Keratinocyte (primary cell): ENCODE results near the gene NOS1. TPM values are rescaled to one million over a fixed set of nuclear protein-coding genes. Genes with fewer than 3 reads are reported as not detected.
A peak's percentile ranks its signal among the peaks of the same experiment; 100 is the strongest.

Source experiments
- DNase-seq: peaks from one replicate; pipeline ENCODE4 v3.0.0-alpha.2; 2011; ENCODE audit warnings: low read depth, missing footprints, low spot score
- FAIRE-seq: peaks from 2 replicates; lab custom pipeline; 2011; peaks lifted over from hg19 to GRCh38; lab: Jason Lieb, UNC
- H2AFZ ChIP-seq: 2 replicates; pipeline ENCODE4 v1.6.0; 2012; ENCODE audit warnings: low read length, control low read depth, inconsistent platforms; ENCODE audit not compliant: control insufficient read depth
- H3K27ac ChIP-seq: 2 replicates; pipeline ENCODE4 v1.5.1; 2011; ENCODE audit warnings: low read length; ENCODE audit not compliant: control insufficient read depth, insufficient read depth
- H3K27me3 ChIP-seq: 3 replicates; pipeline ENCODE4 v1.6.0; 2011; ENCODE audit warnings: low read length; ENCODE audit not compliant: control insufficient read depth, insufficient read depth; ENCODE audit errors: extremely low read depth
- H3K36me3 ChIP-seq, 2 experiments: 2 replicates in 1 of 2; 3 replicates in 1 of 2; pipeline ENCODE4 v1.5.1; 2011; ENCODE audit warnings: low read length in 2 of 2, mild to moderate bottlenecking in 1 of 2; ENCODE audit not compliant: control insufficient read depth in 2 of 2, insufficient read depth in 2 of 2; ENCODE audit errors: extremely low read depth in 1 of 2
- H3K4me1 ChIP-seq: 3 replicates; pipeline ENCODE4 v1.5.1; 2011; ENCODE audit warnings: low read length; ENCODE audit not compliant: control insufficient read depth, insufficient read depth; ENCODE audit errors: extremely low read depth
- H3K4me2 ChIP-seq: 3 replicates; pipeline ENCODE4 v1.6.0; 2011; ENCODE audit warnings: low read depth, low read length; ENCODE audit not compliant: control insufficient read depth, insufficient read depth; ENCODE audit errors: extremely low read depth
- H3K4me3 ChIP-seq, 3 experiments: fragments of 200-600 bp in 1 of 3; sonication (generic) in 1 of 3; 2 replicates in 2 of 3; 3 replicates in 1 of 3; pipeline ENCODE4 v1.5.1; 2011 to 2016; ENCODE audit warnings: low read length in 3 of 3, mild to moderate bottlenecking in 3 of 3, control low read depth in 2 of 3, inconsistent platforms in 1 of 3, low read depth in 1 of 3, mixed read lengths in 1 of 3, mixed run types in 1 of 3, moderate library complexity in 1 of 3; ENCODE audit not compliant: control insufficient read depth in 2 of 3, insufficient read depth in 2 of 3; ENCODE audit errors: extremely low read depth in 1 of 3
- H3K79me2 ChIP-seq: 2 replicates; pipeline ENCODE4 v1.6.0; 2012; ENCODE audit warnings: low read length; ENCODE audit not compliant: control insufficient read depth, insufficient read depth
- H3K9ac ChIP-seq: 3 replicates; pipeline ENCODE4 v1.6.0; 2011; ENCODE audit warnings: low read length; ENCODE audit not compliant: control insufficient read depth, insufficient read depth; ENCODE audit errors: extremely low read depth
- H3K9me1 ChIP-seq: 3 replicates; pipeline ENCODE4 v1.6.0; 2011; ENCODE audit warnings: low read length; ENCODE audit not compliant: control insufficient read depth, insufficient read depth; ENCODE audit errors: extremely low read depth
- H3K9me3 ChIP-seq: 2 replicates; pipeline ENCODE4 v1.5.1; 2012; ENCODE audit warnings: low read depth, low read length; ENCODE audit not compliant: control insufficient read depth
- H4K20me1 ChIP-seq: 3 replicates; pipeline ENCODE4 v1.6.0; 2011; ENCODE audit warnings: low read length; ENCODE audit not compliant: control insufficient read depth, insufficient read depth; ENCODE audit errors: extremely low read depth
- CTCF ChIP-seq, 3 experiments: IDR thresholded peaks in 1 of 3; conservative IDR thresholded peaks in 1 of 3; optimal IDR thresholded peaks in 1 of 3; 2 replicates in 2 of 3; 3 replicates in 1 of 3; pipeline versions ENCODE3 to v1.5.1; 2011; ENCODE audit warnings: low read length in 3 of 3, mild to moderate bottlenecking in 3 of 3, moderate library complexity in 2 of 3, control low read depth in 1 of 3, inconsistent platforms in 1 of 3; ENCODE audit not compliant: insufficient read depth in 2 of 3; ENCODE audit errors: extremely low read depth in 1 of 3
- EZH2 ChIP-seq: IDR thresholded peaks from one replicate; pipeline ENCODE4 v1.6.1; 2012; ENCODE audit warnings: inconsistent platforms, mild to moderate bottlenecking, low read length, moderate library complexity
- dilution Hi-C: fragments of 300-500 bp; cut with MboI; formaldehyde crosslinking; loops from one replicate; pipeline ENCODE4 v1.7.0; 2020; ENCODE audit warnings: low sequenced_read_pairs; ENCODE audit not compliant: extremely low pct_ligation_motif_present
- polyA plus RNA-seq, 5 experiments: library from polyadenylated mRNA; depleted of rRNA in 3 of 5; stranded (reverse) in 3 of 5; stranded (forward) in 1 of 5; unstranded in 1 of 5; fragments of >200 nt; gene quantifications; 1 replicate in 1 of 5; 2 replicates in 3 of 5; 3 replicates in 1 of 5; pipeline versions ENCODE4 v1.2.1 to v1.2.3, GENCODE V29; 2011 to 2012; ENCODE audit warnings: missing spikeins in 2 of 5, low read depth in 1 of 5, low replicate concordance in 1 of 5

The NOS1 gene
- polyA plus RNA-seq, 1 donor (not counting 4 experiments of a cell fraction or from before 2014, with no cell fraction given): 5.6 TPM

GRCh38 chr12:117339104-117339503, 22.3 kb downstream of the NOS1 start:
- H3K4me1 ChIP-seq: peaks cover 30% of the 10 kb centered on the region
- no peak overlapping the region for H3K9ac ChIP-seq
- H3K4me2 ChIP-seq: no peak overlapping the region
- DNase-seq (no peak), FAIRE-seq (no peak)
- peaks cover 0 to 3% of the 10 kb centered on the region in 2 experiments for H3K36me3 ChIP-seq
- H3K27me3 ChIP-seq: no peaks in the 10 kb centered on the region
- no peaks in the 10 kb centered on the region for H4K20me1 ChIP-seq
- no peak for TF ChIP-seq CTCF (optimal IDR thresholded peaks at IDR 0.05 in 1 of 3, IDR thresholded peaks at IDR 0.05 in 1 of 3, conservative IDR thresholded peaks at IDR 0.05 in 1 of 3; ENCODE audit: extremely low read depth in 1 of 3, insufficient read depth in 2 of 3, low read length in 3 of 3)
- no peak for TF ChIP-seq EZH2
- no peaks in the 10 kb centered on the region for H3K9me3 ChIP-seq
- peaks cover 9% of the 10 kb centered on the region for H3K79me2 ChIP-seq
- H2AFZ ChIP-seq: no peak overlapping the region
- no peak overlapping the region for H3K4me3 ChIP-seq
- dilution Hi-C loops: no loop called here
- H3K27ac ChIP-seq: no peak overlapping the region
- H3K9me1 ChIP-seq: no peaks in the 10 kb centered on the region

- peak overlapping the region; percentile 62 for H3K4me2 ChIP-seq
- dilution Hi-C loops: no loop called here
- H3K9ac ChIP-seq: peak overlapping the region; percentile 18
- no peak overlapping the region for H3K27ac ChIP-seq
- H3K4me1 ChIP-seq: peaks cover 8% of the 10 kb centered on the region
- H3K79me2 ChIP-seq: peaks cover 2% of the 10 kb centered on the region
- peak overlapping the region; percentile 10 for H2AFZ ChIP-seq
- H3K9me1 ChIP-seq: no peaks in the 10 kb centered on the region
- H3K27me3 ChIP-seq: no peaks in the 10 kb centered on the region
- FAIRE-seq (peak; percentile 44), DNase-seq (no peak)
- H3K9me3 ChIP-seq: no peaks in the 10 kb centered on the region
- peaks cover 3 to 6% of the 10 kb centered on the region in 2 experiments for H3K36me3 ChIP-seq
- peak overlapping the region in 1 of 3 experiments; percentile 11 for H3K4me3 ChIP-seq
- no peak for TF ChIP-seq EZH2
- no peak for TF ChIP-seq CTCF (optimal IDR thresholded peaks at IDR 0.05 in 1 of 3, IDR thresholded peaks at IDR 0.05 in 1 of 3, conservative IDR thresholded peaks at IDR 0.05 in 1 of 3; ENCODE audit: extremely low read depth in 1 of 3, insufficient read depth in 2 of 3, low read length in 3 of 3)
- H4K20me1 ChIP-seq: no peaks in the 10 kb centered on the region
These were observed 26.4 kb downstream of the NOS1 start for GRCh38 chr12:117334855-117335587.
